Fibroblast of lung (primary cell): Measurements from ENCODE around the gene ZSCAN26.

Experiments
- CTCF ChIP-seq, 2 donors: IDR thresholded peaks in 1 of 2; conservative IDR thresholded peaks in 1 of 2; 1 replicate in 1 of 2; 2 replicates in 1 of 2; pipeline ENCODE4 v1.5.1; 2011 to 2012; ENCODE audit warnings: low read length in 2 of 2, control low read depth in 1 of 2, inconsistent platforms in 1 of 2, low read depth in 1 of 2, mild to moderate bottlenecking in 1 of 2
- EZH2 ChIP-seq: IDR thresholded peaks from 2 replicates; pipeline ENCODE4 v1.5.1; 2012; ENCODE audit warnings: low read length, control low read depth, mild to moderate bottlenecking; ENCODE audit errors: missing control alignments

- TF ChIP-seq CTCF (conservative IDR thresholded peaks at IDR 0.05 in 1 of 2, IDR thresholded peaks at IDR 0.05 in 1 of 2; ENCODE audit: low read depth in 1 of 2, low read length in 2 of 2) (no peak), EZH2 (no peak)
Measured at GRCh38 chr6:28239636-28240035, 27.3 kb upstream of the ZSCAN26 start.
